ENCODE results near the gene HHIP. TPM values are rescaled to one million over a fixed set of nuclear protein-coding genes. Genes with fewer than 3 reads are reported as not detected.

Gene HHIP
- total RNA-seq, 1 donor from 2014 or later = 1.3 TPM

DNA sequence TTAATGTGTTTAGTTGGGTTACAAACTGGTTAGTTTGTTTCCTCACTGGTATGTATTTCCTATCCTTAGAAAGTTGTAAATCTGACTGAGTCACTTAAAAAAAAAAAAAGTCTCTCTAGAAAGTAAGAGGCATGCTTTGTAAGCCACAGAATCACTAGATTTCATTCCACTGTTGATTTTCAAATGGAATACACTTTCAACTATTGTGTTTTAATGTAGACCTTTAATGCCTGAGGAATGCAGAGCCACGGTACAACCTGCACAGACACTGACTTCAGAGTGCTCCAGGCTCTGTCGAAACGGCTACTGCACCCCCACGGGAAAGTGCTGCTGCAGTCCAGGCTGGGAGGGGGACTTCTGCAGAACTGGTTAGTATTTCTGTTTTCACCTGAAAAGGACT lies 88.6 kb downstream of the HHIP start:
- H3K9me3 Mint-ChIP-seq = no peaks in the 10 kb centered on the region
- no peak overlapping the region for H3K4me3 Mint-ChIP-seq
- H3K36me3 Mint-ChIP-seq (ENCODE audit: low read depth) = no peaks in the 10 kb centered on the region
- TF ChIP-seq, protein P1, sequence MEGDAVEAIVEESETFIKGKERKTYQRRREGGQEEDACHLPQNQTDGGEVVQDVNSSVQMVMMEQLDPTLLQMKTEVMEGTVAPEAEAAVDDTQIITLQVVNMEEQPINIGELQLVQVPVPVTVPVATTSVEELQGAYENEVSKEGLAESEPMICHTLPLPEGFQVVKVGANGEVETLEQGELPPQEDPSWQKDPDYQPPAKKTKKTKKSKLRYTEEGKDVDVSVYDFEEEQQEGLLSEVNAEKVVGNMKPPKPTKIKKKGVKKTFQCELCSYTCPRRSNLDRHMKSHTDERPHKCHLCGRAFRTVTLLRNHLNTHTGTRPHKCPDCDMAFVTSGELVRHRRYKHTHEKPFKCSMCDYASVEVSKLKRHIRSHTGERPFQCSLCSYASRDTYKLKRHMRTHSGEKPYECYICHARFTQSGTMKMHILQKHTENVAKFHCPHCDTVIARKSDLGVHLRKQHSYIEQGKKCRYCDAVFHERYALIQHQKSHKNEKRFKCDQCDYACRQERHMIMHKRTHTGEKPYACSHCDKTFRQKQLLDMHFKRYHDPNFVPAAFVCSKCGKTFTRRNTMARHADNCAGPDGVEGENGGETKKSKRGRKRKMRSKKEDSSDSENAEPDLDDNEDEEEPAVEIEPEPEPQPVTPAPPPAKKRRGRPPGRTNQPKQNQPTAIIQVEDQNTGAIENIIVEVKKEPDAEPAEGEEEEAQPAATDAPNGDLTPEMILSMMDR (conservative IDR thresholded peaks at IDR 0.05) = no peak
- no peak overlapping the region for H3K27ac Mint-ChIP-seq (ENCODE audit: unreplicated experiment)
- H3K4me1 Mint-ChIP-seq = peaks cover under 1% of the 10 kb centered on the region
- DNase-seq (ENCODE audit: low read depth, low spot score) = no peak
- H3K27me3 Mint-ChIP-seq (ENCODE audit: low read depth) = no peaks in the 10 kb centered on the region

- H3K4me3 Mint-ChIP-seq = no peak overlapping the region
- H3K27me3 Mint-ChIP-seq (ENCODE audit: low read depth) = no peaks in the 10 kb centered on the region
- TF ChIP-seq, protein P1 (conservative IDR thresholded peaks at IDR 0.05) = no peak
- no peaks in the 10 kb centered on the region for H3K36me3 Mint-ChIP-seq (ENCODE audit: low read depth)
- H3K4me1 Mint-ChIP-seq = peaks cover 9% of the 10 kb centered on the region
- DNase-seq (ENCODE audit: low read depth, low spot score) = no peak
- no peaks in the 10 kb centered on the region for H3K9me3 Mint-ChIP-seq
- H3K27ac Mint-ChIP-seq (ENCODE audit: unreplicated experiment) = no peak overlapping the region
Observed at GRCh38 chr4:144738649-144739048, 92.7 kb downstream of the HHIP start.

- no peak for DNase-seq (ENCODE audit: low read depth, low spot score)
- no peaks in the 10 kb centered on the region for H3K36me3 Mint-ChIP-seq (ENCODE audit: low read depth)
- H3K27ac Mint-ChIP-seq (ENCODE audit: unreplicated experiment) = no peak overlapping the region
- H3K4me1 Mint-ChIP-seq = peaks cover 9% of the 10 kb centered on the region
- no peaks in the 10 kb centered on the region for H3K9me3 Mint-ChIP-seq
- no peak overlapping the region for H3K4me3 Mint-ChIP-seq
- TF ChIP-seq, protein P1 (conservative IDR thresholded peaks at IDR 0.05) = no peak
- H3K27me3 Mint-ChIP-seq (ENCODE audit: low read depth) = no peaks in the 10 kb centered on the region
Observed at GRCh38 chr4:144739511-144740033, 93.6 kb downstream of the HHIP start.

DNA sequence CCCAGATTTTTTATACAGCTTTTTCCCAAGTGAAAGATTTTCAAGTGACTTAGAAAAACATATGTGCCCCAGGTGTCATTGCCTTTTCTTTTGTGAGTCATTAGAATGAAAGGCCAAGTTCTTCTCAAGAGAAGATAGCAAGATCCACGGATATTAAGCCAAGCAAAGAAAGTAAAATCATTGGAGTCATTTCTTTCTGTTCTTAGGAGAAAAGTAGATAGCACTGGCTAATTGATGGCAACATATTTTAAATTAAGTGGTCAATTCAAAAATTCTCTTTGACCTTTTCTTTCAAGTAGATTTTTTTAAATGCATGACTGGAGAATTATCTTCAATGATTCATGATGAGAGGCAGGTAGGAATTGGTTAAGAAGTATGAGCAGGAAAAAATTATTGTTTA lies 94.4 kb downstream of the HHIP start:
- Mint-ChIP-seq H3K9me3 (no peaks in the 10 kb centered on the region), H3K36me3 (ENCODE audit: low read depth) (no peaks in the 10 kb centered on the region), H3K27ac (ENCODE audit: unreplicated experiment) (no peak overlapping the region), H3K4me3 (no peak overlapping the region), H3K4me1 (peaks cover 9% of the 10 kb centered on the region), H3K27me3 (ENCODE audit: low read depth) (no peaks in the 10 kb centered on the region)
- TF ChIP-seq, protein P1 (conservative IDR thresholded peaks at IDR 0.05) = no peak
- DNase-seq (ENCODE audit: low read depth, low spot score) = no peak

GRCh38 chr4:144748814-144749555 lies 103.0 kb downstream of the HHIP start:
- DNase-seq (ENCODE audit: low read depth, low spot score) = no peak
- peaks cover 3% of the 10 kb centered on the region for H3K9me3 Mint-ChIP-seq
- H3K4me1 Mint-ChIP-seq = peaks cover 8% of the 10 kb centered on the region
- peaks cover 8% of the 10 kb centered on the region for H3K36me3 Mint-ChIP-seq (ENCODE audit: low read depth)
- no peaks in the 10 kb centered on the region for H3K27me3 Mint-ChIP-seq (ENCODE audit: low read depth)
- no peak overlapping the region for H3K4me3 Mint-ChIP-seq
- H3K27ac Mint-ChIP-seq (ENCODE audit: unreplicated experiment) = no peak overlapping the region
- TF ChIP-seq, protein P1 (conservative IDR thresholded peaks at IDR 0.05) = no peak
